Astrocyte of the spinal cord (primary cell): Measurements from ENCODE around the gene FAM117B.

Experiments used
- DNase-seq: peaks from one replicate; pipeline ENCODE4 v3.0.0; 2011; ENCODE audit warnings: low read depth, low spot score
- H3K4me3 ChIP-seq: 2 replicates; pipeline ENCODE4 v1.5.1; 2011; ENCODE audit warnings: low read depth, mild to moderate bottlenecking, low read length, moderate library complexity
- in situ Hi-C: cut with HindIII; loops from 2 replicates; pipeline ENCODE4 v1.10.0; 2017; ENCODE audit warnings: low sequenced_read_pairs
- TF ChIP-seq, protein P1 (sequence below): IDR thresholded peaks from 2 replicates; pipeline ENCODE4 v1.5.1; 2012; ENCODE audit warnings: low read depth, mild to moderate bottlenecking, low read length, inconsistent platforms

Gene FAM117B

DNA sequence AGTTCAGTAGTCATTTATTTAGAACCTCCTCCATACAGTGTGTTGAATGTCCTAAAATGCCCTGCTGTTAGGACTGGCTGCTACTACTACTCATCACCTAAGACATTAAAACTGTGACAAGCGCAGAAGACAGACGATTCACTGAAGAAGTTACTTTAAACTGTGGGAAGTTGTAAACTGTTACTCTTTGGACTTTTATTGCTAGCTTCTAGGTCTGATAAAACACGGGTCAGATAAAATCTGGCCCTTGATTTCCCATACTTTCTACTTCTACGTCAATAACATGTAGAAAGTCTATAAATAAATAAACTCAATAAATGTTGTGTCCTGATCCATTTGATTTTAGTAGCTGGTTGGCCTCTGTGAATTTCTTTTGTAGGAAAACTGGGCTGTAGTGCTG is 123.4 kb downstream of the FAM117B start:
- H3K4me3 ChIP-seq: no peak overlapping the region
- TF ChIP-seq, protein P1, sequence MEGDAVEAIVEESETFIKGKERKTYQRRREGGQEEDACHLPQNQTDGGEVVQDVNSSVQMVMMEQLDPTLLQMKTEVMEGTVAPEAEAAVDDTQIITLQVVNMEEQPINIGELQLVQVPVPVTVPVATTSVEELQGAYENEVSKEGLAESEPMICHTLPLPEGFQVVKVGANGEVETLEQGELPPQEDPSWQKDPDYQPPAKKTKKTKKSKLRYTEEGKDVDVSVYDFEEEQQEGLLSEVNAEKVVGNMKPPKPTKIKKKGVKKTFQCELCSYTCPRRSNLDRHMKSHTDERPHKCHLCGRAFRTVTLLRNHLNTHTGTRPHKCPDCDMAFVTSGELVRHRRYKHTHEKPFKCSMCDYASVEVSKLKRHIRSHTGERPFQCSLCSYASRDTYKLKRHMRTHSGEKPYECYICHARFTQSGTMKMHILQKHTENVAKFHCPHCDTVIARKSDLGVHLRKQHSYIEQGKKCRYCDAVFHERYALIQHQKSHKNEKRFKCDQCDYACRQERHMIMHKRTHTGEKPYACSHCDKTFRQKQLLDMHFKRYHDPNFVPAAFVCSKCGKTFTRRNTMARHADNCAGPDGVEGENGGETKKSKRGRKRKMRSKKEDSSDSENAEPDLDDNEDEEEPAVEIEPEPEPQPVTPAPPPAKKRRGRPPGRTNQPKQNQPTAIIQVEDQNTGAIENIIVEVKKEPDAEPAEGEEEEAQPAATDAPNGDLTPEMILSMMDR: no peak
- in situ Hi-C loops: no loop called here
- no peak for DNase-seq

DNA sequence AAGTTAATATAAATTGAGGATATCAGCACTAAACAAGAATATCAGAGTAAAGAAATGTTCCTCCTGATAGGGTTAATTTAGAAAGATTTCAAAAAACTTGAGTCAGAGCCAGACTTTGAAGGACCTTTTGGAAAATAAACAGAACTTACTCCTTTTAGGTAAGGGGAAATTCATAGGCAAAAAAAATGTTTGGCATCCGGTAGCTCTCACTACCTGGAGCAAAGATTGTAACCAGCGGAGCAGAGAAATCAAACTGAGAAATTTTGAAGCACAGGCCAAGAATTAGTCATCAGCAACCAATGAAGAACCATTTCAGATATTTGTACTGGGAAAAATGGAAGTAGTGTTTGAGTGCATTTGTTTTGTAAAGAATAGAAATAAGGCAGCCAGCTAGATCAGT is 123.8 kb downstream of the FAM117B start:
- no peak for DNase-seq
- no peak overlapping the region for H3K4me3 ChIP-seq
- TF ChIP-seq, protein P1: no peak
- in situ Hi-C loops: no loop called here

DNA sequence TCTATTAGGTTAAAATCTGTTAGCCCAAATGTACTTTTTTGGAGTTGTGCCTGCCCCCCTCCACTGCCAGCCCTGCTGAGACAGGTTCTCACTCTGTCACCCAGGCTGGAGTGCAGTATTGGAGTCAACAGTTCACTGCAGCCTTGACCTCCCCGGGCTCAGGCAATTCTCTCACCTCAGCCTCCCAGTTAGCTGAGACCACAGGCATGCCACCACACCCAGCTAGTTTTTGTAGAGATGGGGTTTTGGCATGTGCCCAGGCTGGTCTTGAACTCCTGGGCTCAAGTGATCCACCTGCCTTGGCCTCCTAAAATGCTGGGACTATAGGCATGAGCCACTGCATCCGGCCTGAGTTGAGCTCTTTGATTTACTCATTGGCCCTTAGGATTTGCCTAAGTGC is 126.1 kb downstream of the FAM117B start:
- no peak overlapping the region for H3K4me3 ChIP-seq
- TF ChIP-seq, protein P1: no peak
- in situ Hi-C loops: no loop called here
- no peak for DNase-seq

DNA sequence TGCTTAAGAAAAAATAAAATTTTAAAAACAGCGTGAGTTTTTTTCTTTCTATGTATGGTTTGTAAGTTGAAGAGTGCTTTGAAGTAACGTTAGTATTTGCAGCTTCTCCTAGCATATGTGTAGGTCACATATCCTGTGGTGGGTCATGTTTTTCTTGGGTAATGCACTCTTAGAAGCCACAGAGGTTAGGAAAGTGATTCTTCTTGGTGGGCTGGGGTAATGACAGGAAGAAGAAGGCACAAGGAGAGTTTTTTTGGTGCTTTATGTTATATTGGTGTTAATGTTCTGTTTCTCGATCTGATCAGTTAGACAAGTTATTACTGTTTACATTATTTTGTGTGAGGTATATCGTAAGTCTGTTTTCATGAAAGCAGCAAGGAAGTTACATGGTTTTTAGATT is 127.8 kb downstream of the FAM117B start:
- TF ChIP-seq, protein P1: no peak
- no peak overlapping the region for H3K4me3 ChIP-seq
- DNase-seq: peak; percentile 23
- in situ Hi-C loops: no loop called here

DNA sequence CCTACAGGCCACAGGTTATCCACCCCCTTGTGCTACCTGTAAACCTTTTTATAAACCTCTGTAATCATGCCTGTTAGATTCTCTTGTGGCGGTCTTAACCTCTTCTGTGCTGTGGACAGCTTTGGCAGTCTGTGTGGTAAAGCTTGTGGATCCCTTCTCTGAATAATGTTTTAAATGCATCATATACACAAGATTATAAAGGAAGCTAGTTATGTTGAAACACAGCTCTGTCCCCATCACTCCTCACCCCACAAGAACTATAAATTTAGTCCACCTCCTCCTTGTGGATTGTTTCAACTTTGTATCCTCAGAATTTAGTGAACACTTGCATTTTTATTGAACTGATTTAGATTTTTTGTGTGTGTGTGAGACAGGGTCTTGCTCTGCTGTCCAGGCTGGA is 129.1 kb downstream of the FAM117B start:
- DNase-seq: no peak
- TF ChIP-seq, protein P1: no peak
- in situ Hi-C loops: no loop called here

DNA sequence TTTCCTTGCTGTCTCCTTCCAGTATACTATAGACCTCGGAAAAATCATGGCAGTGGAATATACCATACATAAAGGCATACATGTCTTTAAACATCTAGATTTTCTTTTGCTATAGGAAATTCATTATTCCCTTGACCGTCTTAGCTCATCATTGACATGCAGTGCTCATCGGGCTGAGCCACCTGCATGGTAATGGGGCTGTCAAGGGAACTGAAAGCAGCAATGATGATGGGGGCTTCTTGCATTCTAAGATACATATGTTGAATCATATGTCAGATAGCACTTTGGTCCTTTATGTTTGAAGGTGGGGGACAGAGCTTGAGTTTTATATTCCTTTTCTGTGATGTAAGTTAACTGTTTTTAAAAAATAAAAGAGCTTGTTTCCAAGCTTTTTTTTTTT is 130.2 kb downstream of the FAM117B start:
- no peak overlapping the region for H3K4me3 ChIP-seq
- DNase-seq: no peak
- in situ Hi-C loops: no loop called here
- TF ChIP-seq, protein P1: no peak

More for the DNA sequence above, 129.1 kb downstream of the FAM117B start:
- H3K4me3 ChIP-seq: no peak overlapping the region

DNA sequence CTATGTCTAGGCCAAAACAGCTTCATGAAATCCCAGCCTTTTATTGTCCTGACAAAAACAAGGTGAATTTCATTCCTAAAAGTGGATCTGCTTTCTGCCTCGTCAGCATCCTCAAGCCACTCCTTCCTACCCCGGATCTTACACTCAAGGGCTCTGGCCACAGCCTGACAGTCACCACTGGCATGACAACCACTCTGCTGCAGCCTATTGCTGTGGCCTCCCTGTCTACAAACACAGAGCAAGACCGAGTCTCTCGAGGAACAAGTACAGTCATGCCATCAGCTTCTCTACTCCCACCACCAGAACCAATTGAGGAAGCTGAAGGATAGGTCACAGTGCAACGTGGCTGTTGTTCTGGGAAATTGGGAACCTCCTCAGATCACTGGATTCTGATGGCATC is 130.7 kb downstream of the FAM117B start:
- DNase-seq: no peak
- TF ChIP-seq, protein P1: no peak
- in situ Hi-C loops: no loop called here
- no peak overlapping the region for H3K4me3 ChIP-seq
